C4-2B (cell line): Measurements from ENCODE around the gene MEIS2.

ENCODE experiments used
- H3K27ac ChIP-seq: fragments of 450-650 bp; 2 replicates; pipeline ENCODE4 v1.5.1; 2017
- CTCF ChIP-seq: fragments of 450-650 bp; conservative IDR thresholded peaks from 2 replicates; pipeline ENCODE4 v1.5.1; 2017; ENCODE audit warnings: mild to moderate bottlenecking
- ZFX ChIP-seq: fragments of 450-650 bp; IDR thresholded peaks from 2 replicates; pipeline ENCODE4 v1.6.1; 2017

Gene MEIS2

GRCh38 chr15:37096558-37097143 lies 3.7 kb downstream of the MEIS2 start:
- TF ChIP-seq CTCF (no peak), ZFX (no peak)
- H3K27ac ChIP-seq, result no peak overlapping the region

- no peak overlapping the region for H3K27ac ChIP-seq
These were observed 4.4 kb downstream of the MEIS2 start for GRCh38 chr15:37095770-37096557.

GRCh38 chr15:37094915-37095711 lies 5.2 kb downstream of the MEIS2 start:
- TF ChIP-seq ZFX (no peak), CTCF (no peak)
- H3K27ac ChIP-seq, result no peak overlapping the region

More at GRCh38 chr15:37095770-37096557, 4.4 kb downstream of the MEIS2 start:
- TF ChIP-seq CTCF (no peak), ZFX (no peak)

GRCh38 chr15:37094333-37094914 lies 5.9 kb downstream of the MEIS2 start:
- TF ChIP-seq ZFX, result no peak
- TF ChIP-seq CTCF, result no peak
- no peak overlapping the region for H3K27ac ChIP-seq

- no peak for TF ChIP-seq CTCF
- TF ChIP-seq ZFX, result no peak
- H3K27ac ChIP-seq, result no peak overlapping the region
These were observed 6.6 kb downstream of the MEIS2 start for GRCh38 chr15:37093480-37094332.

- H3K27ac ChIP-seq, result no peak overlapping the region
- TF ChIP-seq ZFX, result no peak
- TF ChIP-seq CTCF, result no peak
These were observed 9.7 kb downstream of the MEIS2 start for GRCh38 chr15:37090543-37091175.
